Glomerular endothelial cell (primary cell): ENCODE data around the gene GATAD2A. TPM values are rescaled to one million over a fixed set of nuclear protein-coding genes. Genes with fewer than 3 reads are reported as not detected.
"Not testable (repeated sequence)": the region's sequence is repeated elsewhere in the genome, so short reads cannot be mapped to it uniquely, and the experiment has no call there.

Experiments
- DNase-seq: peaks from one replicate; pipeline ENCODE4 v3.0.0-alpha.2; 2011; ENCODE audit warnings: low read depth, low spot score; ENCODE audit errors: extremely low read depth
- total RNA-seq: library from RNA; depleted of rRNA; stranded (reverse); fragments of >200 nt; gene quantifications from 2 replicates; pipeline ENCODE4 v1.2.3, GENCODE V29; 2015

Gene GATAD2A
- total RNA-seq, 1 donor from 2014 or later: 102 TPM

- no peak for DNase-seq
Observed at GRCh38 chr19:19464339-19465098, 59.0 kb downstream of the GATAD2A start.

- DNase-seq: no peak
Observed at GRCh38 chr19:19465436-19466070, 60.1 kb downstream of the GATAD2A start.

- DNase-seq: no peak
Observed at GRCh38 chr19:19466201-19466600, 60.7 kb downstream of the GATAD2A start.

GRCh38 chr19:19468424-19469050, 63.1 kb downstream of the GATAD2A start:
- DNase-seq: no peak

- no peak for DNase-seq
Observed at GRCh38 chr19:19470579-19470978, 65.1 kb downstream of the GATAD2A start.

GRCh38 chr19:19471682-19472081, 66.2 kb downstream of the GATAD2A start:
- no peak for DNase-seq

GRCh38 chr19:19472106-19472505, 66.6 kb downstream of the GATAD2A start:
- DNase-seq: not testable (repeated sequence)

- no peak for DNase-seq
Observed at GRCh38 chr19:19475015-19475765, 69.7 kb downstream of the GATAD2A start.

GRCh38 chr19:19475849-19476828, 70.7 kb downstream of the GATAD2A start:
- no peak for DNase-seq

GRCh38 chr19:19477705-19478383, 72.4 kb downstream of the GATAD2A start:
- DNase-seq: no peak

- DNase-seq: no peak
Observed at GRCh38 chr19:19480688-19481087, 75.2 kb downstream of the GATAD2A start.

GRCh38 chr19:19482809-19483596, 77.5 kb downstream of the GATAD2A start:
- no peak for DNase-seq

GRCh38 chr19:19485161-19485997, 79.9 kb downstream of the GATAD2A start:
- DNase-seq: no peak

GRCh38 chr19:19485998-19486290, 80.5 kb downstream of the GATAD2A start:
- no peak for DNase-seq

GRCh38 chr19:19486343-19487076, 81.0 kb downstream of the GATAD2A start:
- no peak for DNase-seq

- no peak for DNase-seq
Observed at GRCh38 chr19:19487077-19487949, 81.8 kb downstream of the GATAD2A start.
